ENCODE data around the gene DONSON. TPM values are rescaled to one million over a fixed set of nuclear protein-coding genes. Genes with fewer than 3 reads are reported as not detected.
"Not testable (repeated sequence)": the region's sequence is repeated elsewhere in the genome, so short reads cannot be mapped to it uniquely, and the experiment has no call there.

Gene DONSON
- 9.3 and 10.0 TPM in 2 replicates for total RNA-seq (2022)
- percentile 64 among the genes with signal in this experiment for Bru-seq, nascent RNA
- BruChase-seq, experiment 1, labeled RNA remaining after a 6-hour chase, result percentile 84 among the genes with signal in this experiment
- percentile 81 among the genes with signal in this experiment for BruChase-seq, experiment 2, labeled RNA remaining after a 2-hour chase
- long read RNA-seq, transcript DONSON-201 (10 exons, 2,170 nt), result major isoform, 10 of 24 reads
- long read RNA-seq, partial matches to known transcripts, result 5 of 24 reads
- long read RNA-seq, other reads (novel, unspliced or antisense), result 9 of 24 reads

- peak within 1 kb of the TSS; percentile 88 for H3K4me3 Mint-ChIP-seq (ENCODE audit: unreplicated experiment)
- ChIA-PET POLR2A (interaction anchor here (0.6 to 3.0 kb wide), 23 partner anchors 9 to 817 kb away, joined by 3 to 25 read pairs (median 5); partner anchors contain the start of genes CRYZL1, GART, PAXBP1 and SON), CTCF (interaction anchor here (0.6 to 3.4 kb wide), 4 partner anchors 17 to 21 kb away, joined by 3 to 19 read pairs (median 3); no protein-coding TSS in a partner anchor)
- no peaks in the 10 kb centered on the region for H3K27me3 Mint-ChIP-seq (ENCODE audit: insufficient read depth, unreplicated experiment)
- peaks cover 5% of the 10 kb centered on the region for H3K4me1 Mint-ChIP-seq (ENCODE audit: insufficient read depth, unreplicated experiment)
- intact Hi-C loops (cut with micrococcal nuclease), result loop anchor here (5.0 kb wide), 1 partner anchor 304 kb away; no protein-coding TSS in a partner anchor
- DNase-seq (ENCODE audit: unreplicated experiment), result peak; percentile 80
- H3K9me3 Mint-ChIP-seq (ENCODE audit: unreplicated experiment), result no peaks in the 10 kb centered on the region
- H3K27ac Mint-ChIP-seq (ENCODE audit: low read depth, unreplicated experiment), result peak within 1 kb of the TSS; percentile 67
- BruUV-seq (replicated peaks), result no TSS peak
- H3K36me3 Mint-ChIP-seq (ENCODE audit: insufficient read depth, unreplicated experiment), result peaks cover 5% of the 10 kb centered on the region
- TF ChIP-seq, protein P1, sequence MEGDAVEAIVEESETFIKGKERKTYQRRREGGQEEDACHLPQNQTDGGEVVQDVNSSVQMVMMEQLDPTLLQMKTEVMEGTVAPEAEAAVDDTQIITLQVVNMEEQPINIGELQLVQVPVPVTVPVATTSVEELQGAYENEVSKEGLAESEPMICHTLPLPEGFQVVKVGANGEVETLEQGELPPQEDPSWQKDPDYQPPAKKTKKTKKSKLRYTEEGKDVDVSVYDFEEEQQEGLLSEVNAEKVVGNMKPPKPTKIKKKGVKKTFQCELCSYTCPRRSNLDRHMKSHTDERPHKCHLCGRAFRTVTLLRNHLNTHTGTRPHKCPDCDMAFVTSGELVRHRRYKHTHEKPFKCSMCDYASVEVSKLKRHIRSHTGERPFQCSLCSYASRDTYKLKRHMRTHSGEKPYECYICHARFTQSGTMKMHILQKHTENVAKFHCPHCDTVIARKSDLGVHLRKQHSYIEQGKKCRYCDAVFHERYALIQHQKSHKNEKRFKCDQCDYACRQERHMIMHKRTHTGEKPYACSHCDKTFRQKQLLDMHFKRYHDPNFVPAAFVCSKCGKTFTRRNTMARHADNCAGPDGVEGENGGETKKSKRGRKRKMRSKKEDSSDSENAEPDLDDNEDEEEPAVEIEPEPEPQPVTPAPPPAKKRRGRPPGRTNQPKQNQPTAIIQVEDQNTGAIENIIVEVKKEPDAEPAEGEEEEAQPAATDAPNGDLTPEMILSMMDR (IDR thresholded peaks at IDR 0.05; ENCODE audit: unreplicated experiment), result no peak
Measured at GRCh38 chr21:33588485-33589335, at the start of gene DONSON. TSS of gene DONSON (minus strand) at chr21:33588684. CDS start at chr21:33588641, 43 bp downstream.

DNA sequence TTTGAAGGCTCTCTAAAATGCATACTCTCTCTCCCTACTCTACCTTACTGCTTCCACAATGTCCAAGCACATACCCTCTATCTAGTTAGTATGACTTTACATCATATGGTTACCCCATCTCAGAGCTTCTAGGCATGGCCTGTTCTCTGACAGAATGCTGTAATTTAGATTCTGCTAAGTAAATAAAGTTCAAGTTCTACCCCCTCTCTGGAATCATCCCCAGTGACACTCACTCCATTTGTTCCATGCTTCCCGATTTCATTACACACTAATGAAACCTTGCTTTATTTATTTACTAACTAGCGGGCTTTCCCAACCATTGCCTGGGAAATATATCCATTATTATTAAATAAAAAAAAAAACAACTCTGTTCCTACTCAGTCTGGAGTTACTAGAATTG is 45.8 kb upstream of the DONSON start:
- intact Hi-C loops (cut with micrococcal nuclease), result no loop called here
- ChIA-PET POLR2A (no interaction called here), CTCF (no interaction called here)
- no peaks in the 10 kb centered on the region for H3K4me1 Mint-ChIP-seq (ENCODE audit: insufficient read depth, unreplicated experiment)
- peaks cover 32% of the 10 kb centered on the region for H3K36me3 Mint-ChIP-seq (ENCODE audit: insufficient read depth, unreplicated experiment)
- DNase-seq (ENCODE audit: unreplicated experiment), result no peak
- H3K9me3 Mint-ChIP-seq (ENCODE audit: unreplicated experiment), result no peaks in the 10 kb centered on the region
- TF ChIP-seq, protein P1 (IDR thresholded peaks at IDR 0.05; ENCODE audit: unreplicated experiment), result no peak
- no peak overlapping the region for H3K4me3 Mint-ChIP-seq (ENCODE audit: unreplicated experiment)
- no TSS peak for BruUV-seq (replicated peaks)
- no peak overlapping the region for H3K27ac Mint-ChIP-seq (ENCODE audit: low read depth, unreplicated experiment)
- H3K27me3 Mint-ChIP-seq (ENCODE audit: insufficient read depth, unreplicated experiment), result no peaks in the 10 kb centered on the region

DNA sequence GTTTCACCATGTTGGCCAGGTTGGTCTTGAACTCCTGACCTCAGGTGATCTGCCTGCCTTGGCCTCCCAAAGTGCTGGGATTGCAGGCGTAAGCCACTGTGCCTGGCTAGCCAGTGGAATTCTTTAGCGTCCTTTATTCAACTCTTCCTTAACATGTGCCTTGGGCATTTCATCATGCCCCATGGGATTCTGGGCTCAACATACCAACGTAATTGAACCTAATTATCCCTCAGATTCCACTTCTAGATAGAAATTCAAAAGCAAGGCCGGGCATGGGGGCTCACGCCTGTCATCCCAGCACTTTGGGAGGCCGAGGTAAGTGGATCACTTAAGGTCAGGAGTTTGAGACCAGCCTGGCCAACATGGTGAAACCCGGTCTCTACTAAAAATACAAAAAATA is 37.7 kb upstream of the DONSON start:
- CTCF ChIA-PET, result interaction anchor here (0.7 to 2.6 kb wide), 2 partner anchors 20 to 428 kb away, joined by 3 to 17 read pairs; no protein-coding TSS in a partner anchor
- H3K36me3 Mint-ChIP-seq (ENCODE audit: insufficient read depth, unreplicated experiment), result peaks cover 64% of the 10 kb centered on the region
- BruUV-seq (replicated peaks); intact Hi-C loops (cut with micrococcal nuclease); H3K27ac Mint-ChIP-seq (ENCODE audit: low read depth, unreplicated experiment); H3K27me3 Mint-ChIP-seq (ENCODE audit: insufficient read depth, unreplicated experiment); H3K4me1 Mint-ChIP-seq (ENCODE audit: insufficient read depth, unreplicated experiment); H3K4me3 Mint-ChIP-seq (ENCODE audit: unreplicated experiment); H3K9me3 Mint-ChIP-seq (ENCODE audit: unreplicated experiment); POLR2A ChIA-PET; DNase-seq (ENCODE audit: unreplicated experiment): not testable (repeated sequence)

DNA sequence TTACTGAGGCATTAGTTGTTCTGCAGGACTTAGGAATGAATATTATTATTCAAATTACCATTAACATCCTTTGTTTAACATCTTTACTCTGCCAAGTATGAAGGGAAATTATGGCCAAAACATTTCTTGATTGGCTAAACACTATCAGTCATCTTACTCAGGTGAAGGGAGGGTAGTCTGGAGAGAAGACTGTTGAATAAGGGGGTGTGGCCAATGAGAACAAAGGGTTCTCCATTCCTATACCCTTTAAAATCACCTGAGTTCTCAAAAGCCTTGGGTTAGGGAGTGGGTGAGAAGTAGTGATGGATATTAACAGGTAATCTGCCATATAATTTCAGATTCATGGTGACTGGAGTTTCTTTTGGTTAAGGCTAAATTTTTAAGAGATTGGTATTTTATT is 33.8 kb upstream of the DONSON start:
- no peaks in the 10 kb centered on the region for H3K9me3 Mint-ChIP-seq (ENCODE audit: unreplicated experiment)
- BruUV-seq (replicated peaks), result no TSS peak
- ChIA-PET POLR2A (interaction anchor here (0.6 kb wide), 1 partner anchor 29 kb away, joined by 3 read pairs; no protein-coding TSS in a partner anchor), CTCF (interaction anchor here (0.7 kb wide), 1 partner anchor 687 kb away, joined by 3 read pairs; no protein-coding TSS in a partner anchor)
- H3K4me1 Mint-ChIP-seq (ENCODE audit: insufficient read depth, unreplicated experiment), result no peaks in the 10 kb centered on the region
- H3K27me3 Mint-ChIP-seq (ENCODE audit: insufficient read depth, unreplicated experiment), result no peaks in the 10 kb centered on the region
- no peak overlapping the region for H3K27ac Mint-ChIP-seq (ENCODE audit: low read depth, unreplicated experiment)
- H3K4me3 Mint-ChIP-seq (ENCODE audit: unreplicated experiment), result no peak overlapping the region
- TF ChIP-seq, protein P1 (IDR thresholded peaks at IDR 0.05; ENCODE audit: unreplicated experiment), result no peak
- H3K36me3 Mint-ChIP-seq (ENCODE audit: insufficient read depth, unreplicated experiment), result peaks cover 59% of the 10 kb centered on the region
- no peak for DNase-seq (ENCODE audit: unreplicated experiment)
- intact Hi-C loops (cut with micrococcal nuclease), result no loop called here
